Raji (cell line): ENCODE data around the gene COQ8B.

Source experiments
- POLR2A ChIP-seq: IDR thresholded peaks from 2 replicates; pipeline ENCODE4 v1.6.1; 2011; ENCODE audit warnings: low read depth, low read length, control low read depth; ENCODE audit not compliant: insufficient read depth

Gene COQ8B

GRCh38 chr19:40673397-40673796, 43.3 kb downstream of the COQ8B start:
- no peak for TF ChIP-seq POLR2A

- no peak for TF ChIP-seq POLR2A
Observed at GRCh38 chr19:40672573-40673299, 44.0 kb downstream of the COQ8B start.

- no peak for TF ChIP-seq POLR2A
Observed at GRCh38 chr19:40672038-40672437, 44.6 kb downstream of the COQ8B start.

GRCh38 chr19:40671404-40671803, 45.3 kb downstream of the COQ8B start:
- TF ChIP-seq POLR2A, result no peak

GRCh38 chr19:40668991-40669614, 47.6 kb downstream of the COQ8B start:
- no peak for TF ChIP-seq POLR2A

GRCh38 chr19:40667602-40668001, 49.1 kb downstream of the COQ8B start:
- no peak for TF ChIP-seq POLR2A

- no peak for TF ChIP-seq POLR2A
Observed at GRCh38 chr19:40666803-40667438, 49.8 kb downstream of the COQ8B start.

GRCh38 chr19:40663695-40664692, 52.7 kb downstream of the COQ8B start:
- no peak for TF ChIP-seq POLR2A

GRCh38 chr19:40662925-40663694, 53.6 kb downstream of the COQ8B start:
- peak; percentile 43; the same call in 1 of the 2 replicates for TF ChIP-seq POLR2A

GRCh38 chr19:40661616-40662015, 55.1 kb downstream of the COQ8B start:
- TF ChIP-seq POLR2A, result no peak

GRCh38 chr19:40659566-40659965, 57.1 kb downstream of the COQ8B start:
- no peak for TF ChIP-seq POLR2A

- TF ChIP-seq POLR2A, result no peak
Observed at GRCh38 chr19:40659116-40659515, 57.6 kb downstream of the COQ8B start.

- no peak for TF ChIP-seq POLR2A
Observed at GRCh38 chr19:40658031-40658430, 58.7 kb downstream of the COQ8B start.

GRCh38 chr19:40650749-40651305, 65.9 kb downstream of the COQ8B start:
- no peak for TF ChIP-seq POLR2A
